Anterior cingulate cortex (tissue), 58 donors: Measurements from ENCODE around the gene ARPC2.

Experiments used
- DNase-seq, 58 donors: peaks; one replicate each; lab custom pipeline; 2025; lab: John Stamatoyannopoulos, UW

ARPC2 gene

GRCh38 chr2:218214116-218214515 lies 2.9 kb upstream of the ARPC2 start:
- no peak for DNase-seq

- DNase-seq: peak in 2 of 58 donors; percentile 0 to 35
Observed at GRCh38 chr2:218216336-218216673, 684 bp upstream of the ARPC2 start.

- DNase-seq: peak in 39 of 58 donors; percentile 8 to 71 (median 46)
Observed at GRCh38 chr2:218217360-218218267, 625 bp downstream of the ARPC2 start.

- peak in 1 of 58 donors; percentile 2 for DNase-seq
Observed at GRCh38 chr2:218218268-218219185, 1.5 kb downstream of the ARPC2 start.

- no peak for DNase-seq
Observed at GRCh38 chr2:218219934-218220333, 2.9 kb downstream of the ARPC2 start.

GRCh38 chr2:218221000-218221399 lies 4.0 kb downstream of the ARPC2 start:
- peak in 24 of 58 donors; percentile 1 to 51 (median 14) for DNase-seq

GRCh38 chr2:218223046-218223445 lies 6.1 kb downstream of the ARPC2 start:
- DNase-seq: no peak

- DNase-seq: no peak
Observed at GRCh38 chr2:218224186-218224585, 7.2 kb downstream of the ARPC2 start.

- no peak for DNase-seq
Observed at GRCh38 chr2:218226903-218227302, 9.9 kb downstream of the ARPC2 start.

GRCh38 chr2:218228366-218229090 lies 11.5 kb downstream of the ARPC2 start:
- no peak for DNase-seq

- DNase-seq: no peak
Observed at GRCh38 chr2:218229239-218229638, 12.2 kb downstream of the ARPC2 start.

- DNase-seq: no peak
Observed at GRCh38 chr2:218229851-218230250, 12.9 kb downstream of the ARPC2 start.

- DNase-seq: no peak
Observed at GRCh38 chr2:218230882-218231281, 13.9 kb downstream of the ARPC2 start.

- no peak for DNase-seq
Observed at GRCh38 chr2:218233543-218233942, 16.6 kb downstream of the ARPC2 start.

GRCh38 chr2:218234521-218234920 lies 17.5 kb downstream of the ARPC2 start:
- DNase-seq: no peak

GRCh38 chr2:218235017-218235416 lies 18.0 kb downstream of the ARPC2 start:
- DNase-seq: no peak

GRCh38 chr2:218236829-218237228 lies 19.8 kb downstream of the ARPC2 start:
- no peak for DNase-seq

- DNase-seq: no peak
Observed at GRCh38 chr2:218238887-218239286, 21.9 kb downstream of the ARPC2 start.

GRCh38 chr2:218244204-218244603 lies 27.2 kb downstream of the ARPC2 start:
- no peak for DNase-seq

- no peak for DNase-seq
Observed at GRCh38 chr2:218244665-218245064, 27.7 kb downstream of the ARPC2 start.

GRCh38 chr2:218245214-218245613 lies 28.2 kb downstream of the ARPC2 start:
- DNase-seq: no peak
